AG08395 (cell line): ENCODE measurements around the gene DCAF7.

Experiments used
- DNase-seq: peaks from one replicate; pipeline ENCODE4 v3.0.0; 2012; ENCODE audit warnings: mixed read lengths, low spot score

Gene DCAF7

DNA sequence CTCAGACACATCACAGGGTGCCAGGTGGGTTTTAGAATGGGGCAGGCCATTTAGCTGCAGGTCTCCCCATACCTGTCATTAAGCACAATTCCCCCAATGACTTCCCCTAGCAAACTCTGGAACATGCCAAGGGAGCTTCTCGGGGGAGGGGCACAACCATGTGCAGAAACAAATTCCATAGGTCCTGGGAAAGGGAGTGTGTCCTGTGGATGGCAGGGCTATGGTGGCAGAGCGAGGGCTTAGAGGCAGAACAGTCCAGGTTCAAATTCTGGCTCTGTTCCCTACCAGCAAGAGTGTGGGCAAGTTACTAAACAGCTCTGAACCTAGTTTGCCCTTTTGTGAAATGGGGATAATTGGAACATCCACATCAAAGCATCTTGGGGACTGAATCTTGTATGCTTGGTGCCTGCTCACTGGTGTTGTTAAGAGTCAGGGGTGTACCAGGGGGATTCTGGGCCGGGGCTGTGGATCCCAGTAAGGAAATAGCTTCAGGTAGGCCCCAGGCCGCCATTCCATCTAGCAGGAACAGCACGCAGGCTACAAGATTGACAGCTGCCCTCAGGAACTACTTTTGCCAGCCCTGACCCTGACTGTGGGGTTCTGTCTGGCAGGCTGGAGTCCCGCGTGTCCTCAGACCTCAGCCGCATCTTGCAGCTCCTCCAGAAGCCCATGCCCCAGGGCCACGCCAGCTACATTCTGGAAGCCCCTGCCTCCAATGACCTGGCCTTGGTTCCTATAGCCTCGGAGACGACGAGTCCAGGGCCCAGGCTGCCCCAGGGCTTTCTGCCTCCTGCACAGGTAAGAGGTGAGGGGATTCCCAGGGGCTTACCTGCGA lies 5.6 kb upstream of the DCAF7 start:
- DNase-seq: no peak

DNA sequence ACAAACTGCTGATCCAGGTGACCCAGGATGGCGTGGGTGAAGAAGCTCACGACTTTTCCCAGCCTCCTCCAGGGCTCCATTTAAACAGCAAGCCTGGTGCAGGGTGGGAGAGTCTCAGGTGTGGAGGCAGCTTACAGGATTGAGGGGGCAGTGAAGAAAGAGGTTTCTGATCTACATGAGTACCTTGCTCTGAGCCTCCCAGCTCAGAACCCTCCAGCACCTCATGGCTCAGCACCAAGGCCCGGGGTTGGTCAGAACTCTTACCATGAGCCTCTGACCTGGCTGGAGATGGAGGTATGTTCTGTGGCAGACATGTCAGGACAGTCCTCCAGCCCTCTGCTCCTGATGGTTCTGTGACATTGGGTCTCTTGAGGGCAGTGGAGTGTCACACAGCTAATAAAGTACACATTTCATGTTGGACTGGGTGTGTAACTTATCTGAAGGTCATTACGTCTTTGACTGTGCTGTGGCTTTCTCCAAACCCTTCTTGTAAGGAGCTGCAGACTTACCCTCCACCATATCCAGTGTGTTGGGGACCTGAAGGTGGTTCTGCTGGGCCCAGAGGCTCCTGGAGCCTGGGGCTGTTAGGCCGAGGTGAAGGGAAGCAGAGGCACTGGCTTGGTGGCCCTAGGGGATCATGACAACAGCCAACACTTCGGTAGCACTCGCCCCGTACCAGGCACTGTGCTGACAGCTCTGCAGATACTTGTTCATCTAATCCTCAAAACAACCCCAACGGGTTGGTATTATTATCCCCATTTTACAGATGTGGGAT lies 3.8 kb upstream of the DCAF7 start:
- no peak for DNase-seq

DNA sequence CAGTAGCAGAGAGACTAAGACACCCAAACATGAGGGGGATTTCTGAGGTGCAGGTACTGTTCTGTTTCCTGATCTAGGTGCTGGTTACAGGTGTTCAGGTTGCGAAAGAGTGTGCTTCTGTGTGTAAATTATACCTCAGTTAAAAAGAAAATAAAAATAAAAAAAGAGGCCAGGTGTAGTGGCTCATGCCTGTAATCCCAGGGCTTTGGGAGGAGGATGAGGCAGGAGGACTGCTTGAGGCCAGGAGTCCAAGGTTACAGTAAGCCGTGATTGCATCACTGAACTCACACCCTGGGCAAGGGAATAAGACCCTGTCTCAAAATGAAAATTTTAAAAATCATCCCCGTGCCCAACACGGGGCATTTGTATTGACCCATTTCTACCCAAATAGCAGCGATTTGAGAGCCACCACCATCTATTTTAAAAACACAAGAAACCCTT lies 3.2 kb upstream of the DCAF7 start:
- no peak for DNase-seq

DNA sequence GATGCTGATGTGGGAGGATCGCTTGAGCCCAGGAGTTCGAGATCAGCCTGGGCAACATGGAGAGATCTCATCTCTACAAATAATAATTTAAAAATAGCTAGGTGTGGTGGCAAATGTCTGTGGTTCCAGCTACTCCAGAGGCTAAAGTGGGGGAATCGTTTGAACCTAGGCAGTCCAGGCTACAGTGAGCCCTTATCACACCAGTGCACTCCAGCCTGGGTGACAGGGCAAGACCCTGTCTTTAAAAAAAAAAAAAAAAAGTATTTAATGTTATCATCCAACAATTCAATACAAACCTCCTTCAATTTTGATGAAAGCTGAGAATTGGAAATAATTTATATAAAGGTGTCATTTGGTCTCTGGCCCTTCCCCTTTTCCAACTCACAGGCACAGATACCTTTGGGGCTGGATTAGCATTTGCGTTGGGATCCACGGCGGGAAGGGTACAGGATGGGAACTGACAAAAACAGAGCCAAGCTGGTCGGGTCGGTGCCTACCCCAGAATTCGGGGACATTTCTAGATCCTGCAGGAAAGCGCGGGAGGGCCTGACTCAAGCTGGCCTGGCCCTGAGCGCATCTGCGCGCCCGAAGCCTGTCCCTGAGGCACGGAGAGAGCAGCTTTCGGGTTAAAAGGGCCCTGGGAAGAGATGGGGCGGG lies 860 bp upstream of the DCAF7 start:
- no peak for DNase-seq

DNA sequence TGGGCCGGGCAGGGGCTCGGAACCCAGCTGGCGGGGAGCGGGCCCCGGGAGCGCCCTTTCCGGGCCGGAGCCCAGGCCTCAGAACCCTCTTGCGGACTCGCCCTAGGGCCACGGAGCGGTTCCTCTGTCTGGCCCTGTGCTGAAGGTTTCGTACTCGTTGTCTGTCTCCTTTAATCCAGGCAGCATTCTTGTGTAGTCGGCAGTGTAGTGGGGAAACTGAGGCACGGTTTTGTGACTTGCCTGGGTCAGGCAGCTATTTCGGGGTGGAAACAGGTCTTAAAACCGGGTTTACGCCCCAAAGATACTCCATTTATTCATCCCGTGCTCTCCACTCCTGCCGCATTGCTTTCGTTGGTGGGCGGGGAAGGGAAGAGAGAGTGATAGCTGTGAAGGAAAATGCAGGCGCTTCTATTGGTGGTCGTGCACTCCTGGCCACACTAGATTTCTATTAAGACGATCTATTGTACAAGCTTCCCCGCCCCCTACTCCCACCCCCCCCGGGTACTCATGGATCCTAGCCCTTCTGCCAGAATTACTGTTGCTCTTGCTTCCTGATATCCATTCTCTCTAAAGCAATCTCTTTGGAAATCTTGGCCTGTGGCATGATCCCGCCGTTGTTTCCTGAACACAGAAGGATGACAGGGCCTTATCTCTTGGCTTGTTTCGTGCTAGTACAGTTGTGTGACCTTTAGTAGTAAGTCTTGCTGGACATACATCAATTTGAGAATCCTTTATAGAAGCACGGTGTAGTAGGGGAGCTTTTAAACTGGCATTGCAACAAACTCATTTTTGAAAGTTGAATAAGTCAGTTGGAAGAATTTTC lies 751 bp downstream of the DCAF7 start:
- DNase-seq: peak; percentile 35

DNA sequence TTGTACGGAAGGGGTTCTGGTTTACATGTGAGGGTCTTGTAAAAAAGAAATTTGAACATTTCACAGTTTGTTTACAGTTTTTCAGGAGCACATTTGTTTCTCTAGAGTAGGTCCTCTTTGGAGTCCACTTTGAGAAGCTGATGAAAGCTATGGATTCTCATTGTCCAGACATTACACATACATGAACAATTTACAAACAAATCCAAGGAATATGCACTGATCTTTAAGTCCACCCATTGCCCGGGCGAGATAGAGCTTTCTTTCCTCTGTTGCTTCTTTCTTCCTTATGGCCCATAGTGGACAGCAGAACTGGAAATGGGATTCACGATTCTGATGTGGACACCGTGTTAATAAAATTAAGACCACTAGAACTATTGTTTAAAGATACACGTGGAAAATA lies 1.9 kb downstream of the DCAF7 start:
- DNase-seq: no peak

DNA sequence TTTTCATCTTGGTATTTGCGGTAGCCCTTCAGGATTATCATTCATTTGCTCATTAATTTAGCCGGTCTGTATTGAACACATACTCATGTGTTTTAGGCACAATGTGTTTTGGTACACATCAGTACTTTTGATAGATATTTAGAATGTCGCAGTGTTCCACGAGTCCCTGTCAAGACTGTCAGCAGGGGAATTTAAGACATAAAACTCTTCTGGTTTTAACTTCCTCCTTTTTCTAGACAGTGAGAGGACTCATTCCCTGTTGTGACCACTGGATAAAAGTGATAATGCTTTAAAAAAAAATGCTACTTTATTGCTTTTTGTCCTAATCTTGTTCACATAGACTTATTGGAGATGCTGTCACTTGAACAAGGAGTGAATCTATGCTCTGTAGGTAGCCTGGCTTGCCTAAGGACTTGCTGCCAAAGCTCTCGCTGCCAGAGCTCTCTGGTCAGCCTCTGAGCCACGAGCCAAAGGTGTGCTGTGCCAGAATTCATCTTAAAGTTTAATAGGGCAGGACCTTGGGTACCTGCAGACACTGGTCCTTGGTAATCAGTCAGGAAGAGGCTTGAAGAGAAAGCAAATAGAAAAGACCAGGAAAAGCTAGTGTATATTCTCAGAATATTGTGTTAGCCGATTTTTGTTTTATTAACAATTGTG lies 5.4 kb downstream of the DCAF7 start:
- DNase-seq: no peak

DNA sequence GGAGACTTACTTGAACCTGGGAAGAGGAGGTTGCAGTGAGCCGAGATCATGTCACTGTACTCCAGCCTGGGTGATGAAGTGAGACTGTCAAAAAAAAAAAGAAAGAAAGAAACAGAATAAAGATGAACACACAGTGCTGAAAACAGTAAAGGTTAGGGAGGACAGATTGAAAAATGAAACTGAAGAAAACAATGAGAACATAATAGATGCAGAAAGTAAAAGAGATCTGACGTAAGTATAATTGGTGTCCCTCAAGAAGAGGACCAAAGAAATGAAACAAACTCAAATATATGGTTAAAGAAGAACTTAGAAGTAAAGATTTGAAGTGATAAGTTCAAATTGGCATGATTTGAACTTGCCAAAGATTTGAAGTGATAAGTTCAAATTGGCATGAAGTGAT lies 7.1 kb downstream of the DCAF7 start:
- DNase-seq: no peak

DNA sequence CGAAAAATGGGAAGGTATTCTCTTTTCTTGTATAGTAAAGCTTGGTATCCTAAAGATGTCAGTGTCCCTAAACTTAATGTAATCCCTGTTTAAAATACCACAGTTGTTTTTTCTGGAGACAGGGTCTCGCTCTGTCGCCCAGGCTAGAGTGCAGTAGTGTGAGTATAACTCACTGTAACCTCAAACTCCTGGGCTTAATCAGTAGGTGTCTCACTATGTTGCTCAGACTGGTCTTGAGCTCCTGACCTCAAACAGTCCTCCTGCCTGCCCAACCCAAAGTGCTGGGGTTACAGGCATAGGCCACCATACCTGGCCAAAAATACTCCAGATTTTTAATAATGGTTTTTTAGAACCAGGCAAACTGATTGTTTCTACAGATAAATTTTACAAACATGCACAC lies 8.2 kb downstream of the DCAF7 start:
- DNase-seq: no peak

DNA sequence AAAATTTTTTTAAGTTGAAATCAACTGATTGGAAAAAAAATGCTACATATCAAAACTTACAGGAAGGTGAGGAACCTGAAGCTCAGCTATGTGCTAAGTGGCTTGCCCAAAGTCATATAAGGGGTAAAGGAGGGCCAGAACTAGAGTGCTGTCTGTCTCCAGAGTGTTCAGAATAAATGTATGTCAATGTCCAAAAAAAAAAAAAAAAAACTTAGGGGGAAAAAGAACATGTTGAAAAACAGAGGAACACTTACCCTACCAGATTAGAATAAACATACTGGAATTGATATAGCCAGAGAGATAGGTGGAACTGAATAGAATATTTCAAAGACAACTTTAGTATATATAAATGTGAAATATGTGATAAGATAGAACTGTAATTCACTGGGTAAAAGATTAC lies 11.5 kb downstream of the DCAF7 start:
- DNase-seq: no peak

DNA sequence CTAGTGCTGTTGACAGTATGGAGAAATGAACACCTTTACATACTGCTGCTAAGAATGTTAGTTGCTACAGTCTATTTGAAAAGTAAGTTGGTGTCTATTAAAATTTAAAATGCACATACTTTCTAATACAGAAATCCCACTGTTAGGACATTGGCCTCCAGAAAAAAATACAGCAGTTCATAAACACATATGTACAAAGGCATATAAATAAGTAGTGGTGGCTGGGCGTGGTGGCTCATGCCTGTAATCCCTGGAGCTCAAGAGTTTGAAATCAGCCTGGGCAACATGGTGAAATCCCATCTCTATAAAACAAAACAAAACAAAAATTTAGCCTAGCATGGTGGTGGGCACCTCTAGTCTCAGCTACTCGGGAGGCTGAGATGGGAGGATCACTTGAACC lies 13.1 kb downstream of the DCAF7 start:
- no peak for DNase-seq

DNA sequence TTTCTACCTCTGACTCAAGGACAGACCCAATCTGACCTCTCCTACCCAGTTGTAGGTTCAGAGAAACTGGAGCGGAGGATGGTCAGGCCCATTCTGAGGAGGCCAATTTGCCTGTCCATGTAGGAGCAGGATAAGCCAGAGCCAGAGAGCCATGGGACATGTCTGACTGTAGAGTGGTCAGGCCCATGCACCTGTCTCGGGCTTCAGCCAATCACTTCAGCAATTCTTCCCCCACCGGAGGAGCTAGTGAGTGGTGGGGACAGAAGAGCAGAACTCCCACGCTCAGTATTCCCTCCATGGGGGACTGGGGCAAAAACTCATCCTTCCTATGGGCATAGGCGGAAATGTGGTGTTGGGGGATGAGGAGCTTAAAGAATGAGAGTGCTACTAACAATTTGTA lies 14.3 kb downstream of the DCAF7 start:
- DNase-seq: no peak

DNA sequence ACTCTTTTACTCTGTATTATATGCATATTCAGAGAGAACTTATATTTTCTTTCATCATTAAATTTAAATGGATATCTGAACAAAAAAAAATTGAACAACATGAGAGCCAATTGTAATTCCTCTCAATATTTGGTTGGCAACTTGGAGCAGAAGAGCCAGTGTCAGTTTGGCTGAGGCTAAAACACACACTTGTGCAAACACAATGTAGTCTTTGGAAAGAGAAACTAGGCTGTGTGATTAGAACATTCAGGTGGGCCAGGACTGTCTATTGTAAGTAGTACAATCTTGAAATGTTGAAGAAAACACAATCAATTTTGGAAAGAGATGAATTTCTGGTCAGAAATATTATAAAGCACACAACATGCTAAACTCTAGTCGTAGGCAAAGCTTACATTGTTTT lies 17.0 kb downstream of the DCAF7 start:
- no peak for DNase-seq

DNA sequence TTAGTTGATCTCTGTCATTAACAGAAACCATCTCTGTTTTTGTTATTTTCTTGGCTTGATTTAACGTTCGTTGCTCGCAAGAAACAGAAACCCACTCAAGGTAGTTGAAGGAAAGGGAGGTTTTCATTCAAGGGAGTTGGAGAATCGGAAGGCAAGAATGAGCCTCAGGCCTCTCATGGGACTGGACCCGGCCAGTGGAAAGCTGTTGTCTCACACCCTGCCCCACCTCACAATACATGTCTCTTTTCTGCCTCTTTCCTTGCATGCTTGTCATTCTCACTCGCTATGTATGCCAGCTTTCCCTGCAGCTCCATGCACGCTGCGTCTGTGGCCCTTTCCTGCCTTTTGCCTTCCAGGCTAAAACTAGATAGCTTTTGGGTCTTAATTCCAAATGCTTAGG lies 18.3 kb downstream of the DCAF7 start:
- DNase-seq: no peak

DNA sequence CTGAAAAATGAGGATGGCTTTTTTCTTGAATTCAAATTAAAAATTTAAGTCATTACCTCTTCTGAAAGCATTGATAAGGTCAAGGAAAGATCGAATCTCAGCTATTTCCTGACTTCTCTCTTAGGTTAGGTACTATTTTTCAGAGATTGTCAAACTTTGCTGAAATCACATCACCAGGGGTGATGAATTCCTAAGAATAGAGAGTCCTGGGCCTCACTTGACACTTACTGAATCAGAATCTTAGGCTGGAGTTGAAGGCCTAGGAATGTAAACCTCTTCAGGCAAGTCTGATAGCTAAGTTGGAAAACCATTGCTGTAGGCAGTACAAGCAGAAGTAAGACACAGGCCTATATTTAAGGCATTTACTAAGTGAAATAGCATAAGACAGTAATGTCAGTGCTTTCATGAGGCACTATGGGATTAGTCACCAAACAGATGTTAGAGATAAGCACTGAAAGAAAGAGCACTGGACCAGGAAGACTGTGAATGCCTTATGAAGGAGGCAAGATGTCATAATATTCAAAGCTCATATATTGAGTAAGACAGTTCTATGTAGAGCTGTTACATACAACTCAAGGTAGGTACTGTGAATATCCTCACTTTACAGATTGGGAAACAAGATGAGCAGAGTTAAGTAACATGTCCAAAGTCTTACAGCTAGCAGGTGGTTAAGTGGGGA lies 21.5 kb downstream of the DCAF7 start:
- DNase-seq: peak; percentile 58

DNA sequence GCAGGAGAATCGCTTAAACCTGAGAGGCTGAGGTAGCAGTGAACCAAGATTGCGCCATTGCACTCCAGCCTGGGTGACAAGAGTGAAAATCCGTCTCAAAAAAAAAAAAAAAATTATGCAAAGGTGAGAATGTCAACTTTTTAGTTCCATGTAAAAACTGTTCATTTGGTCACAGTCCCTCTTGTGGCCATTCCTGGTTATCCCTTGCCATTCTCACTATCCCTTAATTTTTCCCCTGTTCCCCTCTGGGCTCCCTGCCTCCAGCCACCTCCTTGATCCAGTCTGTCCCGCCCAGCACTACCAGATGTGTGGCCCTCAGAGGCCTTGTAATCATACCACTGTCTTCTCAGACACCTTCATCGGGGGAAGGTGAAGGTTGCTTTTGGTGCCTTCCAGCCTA lies 23.4 kb downstream of the DCAF7 start:
- peak; percentile 31 for DNase-seq

DNA sequence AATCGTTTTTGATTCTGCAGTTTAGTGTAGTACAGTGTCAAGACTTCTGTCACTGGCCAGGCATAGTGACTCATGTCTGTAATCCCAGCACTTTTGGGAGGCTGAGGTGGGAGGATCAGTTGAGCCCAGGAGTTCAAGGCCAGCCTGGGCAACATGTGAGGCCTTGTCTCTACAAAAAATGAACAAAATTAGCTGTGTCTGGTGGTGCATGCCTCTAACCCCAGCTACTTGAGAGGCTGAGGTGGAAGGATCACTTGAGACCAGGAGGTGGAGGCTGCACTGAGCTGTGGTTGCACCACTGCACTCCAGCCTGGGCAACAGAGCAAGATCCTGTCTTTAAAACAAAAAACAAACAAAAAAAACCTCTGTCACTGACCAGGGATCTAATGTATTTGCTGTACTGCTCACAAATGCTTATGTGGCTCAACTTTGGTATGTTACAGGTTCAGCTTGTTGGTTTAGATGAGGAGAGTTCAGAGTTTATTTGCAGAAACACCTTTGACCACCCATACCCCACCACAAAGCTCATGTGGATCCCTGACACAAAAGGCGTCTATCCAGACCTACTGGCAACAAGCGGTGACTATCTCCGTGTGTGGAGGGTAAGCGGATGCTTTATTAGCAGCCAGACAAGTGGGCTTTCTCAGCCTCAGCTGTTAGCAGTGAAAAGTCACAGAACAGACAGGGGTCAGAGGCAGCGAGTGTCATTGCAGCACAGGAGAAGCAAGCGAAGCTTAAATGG lies 27.9 kb downstream of the DCAF7 start:
- DNase-seq: no peak

DNA sequence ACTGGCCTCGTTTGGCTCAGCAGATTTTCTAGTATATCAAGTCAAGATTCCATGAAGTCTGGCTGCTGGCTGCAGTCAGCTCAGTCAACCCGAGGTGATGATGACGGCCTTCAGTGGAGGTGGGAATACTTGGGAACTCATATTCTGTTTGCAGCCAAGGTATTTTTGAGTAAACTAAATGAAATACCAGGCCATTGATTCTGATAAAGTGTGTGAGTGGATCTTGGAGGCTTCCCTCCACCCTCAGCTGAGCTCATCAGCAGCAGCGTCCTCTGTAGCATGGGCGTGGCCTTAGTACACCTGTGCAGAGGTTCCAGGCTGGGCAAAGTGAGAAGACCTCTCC lies 28.5 kb downstream of the DCAF7 start:
- DNase-seq: no peak

DNA sequence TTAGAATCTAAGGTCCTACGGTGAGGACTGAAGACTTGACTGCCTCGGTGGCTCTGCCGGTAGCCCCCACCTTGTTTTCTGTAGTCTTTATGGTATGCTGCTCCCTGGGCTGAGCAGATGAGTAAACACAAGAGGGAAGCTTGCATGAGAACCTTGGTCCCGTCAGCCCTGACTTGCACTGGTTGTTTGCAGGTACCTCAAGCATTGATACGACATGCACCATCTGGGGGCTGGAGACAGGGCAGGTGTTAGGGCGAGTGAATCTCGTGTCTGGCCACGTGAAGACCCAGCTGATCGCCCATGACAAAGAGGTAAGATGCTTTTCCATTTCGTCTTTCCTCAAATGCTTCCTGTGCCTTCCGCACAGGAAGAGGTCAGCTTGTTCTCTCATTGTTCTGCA lies 29.4 kb downstream of the DCAF7 start:
- no peak for DNase-seq

DNA sequence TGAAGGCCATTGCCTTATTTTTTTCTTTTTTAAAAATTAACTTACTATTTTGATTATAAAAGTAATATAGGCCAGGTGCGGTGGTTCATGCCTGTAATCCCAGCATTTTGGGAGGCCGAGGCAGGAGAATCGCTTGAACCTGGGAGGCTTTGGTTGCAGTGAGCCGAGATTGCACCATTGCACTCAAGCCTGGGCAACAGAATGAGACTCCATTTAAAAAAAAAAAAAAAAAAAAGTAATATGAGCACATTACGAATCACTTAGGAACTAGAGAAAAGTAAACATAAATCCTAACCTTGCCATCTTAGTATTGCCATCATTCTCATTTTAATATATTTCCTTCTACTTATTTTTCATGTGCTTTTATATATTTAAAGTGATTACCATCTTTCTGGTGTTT lies 37.5 kb downstream of the DCAF7 start:
- DNase-seq: no peak
